SK-N-SH (cell line): ENCODE measurements around the gene TIMELESS. TPM values are rescaled to one million over a fixed set of nuclear protein-coding genes. Genes with fewer than 3 reads are reported as not detected.

Source experiments
- CTCF ChIA-PET: fragments of 300-600, 350-600 bp; formaldehyde crosslinking; extraction: SDS; loops from one replicate; lab custom pipeline; 2021; lab: Yijun Ruan, JAX
- POLR2A ChIA-PET: fragments of 350-600 bp; sonication (Branson Sonifier 250); formaldehyde crosslinking; extraction: SDS; loops from one replicate; lab custom pipeline; 2020; ENCODE audit warnings: antibody characterized with exemption, inconsistent platforms; lab: Yijun Ruan, JAX
- DNase-seq: peaks from one replicate; pipeline ENCODE4 v3.0.0; 2012
- H2AFZ ChIP-seq: fragments of 200-600 bp; sonication (generic); 2 replicates; pipeline ENCODE4 v1.8.1; 2016; ENCODE audit warnings: antibody characterized with exemption, mild to moderate bottlenecking, low read depth
- H3F3A ChIP-seq: fragments of 200-600 bp; sonication (generic); replicated peaks from 2 replicates; pipeline ENCODE3; 2016; ENCODE audit warnings: antibody characterized with exemption, mild to moderate bottlenecking; ENCODE audit not compliant: insufficient read depth
- H3K27ac ChIP-seq, 2 experiments: fragments of 200-500 bp in 1 of 2; fragments of 200-600 bp in 1 of 2; sonication (Bioruptor generic) in 1 of 2; sonication (generic), shearing (Covaris generic) in 1 of 2; 2 replicates each; pipeline versions ENCODE4 v1.5.1 to v1.6.1; 2014 to 2016; ENCODE audit warnings: low read depth in 2 of 2, inconsistent platforms in 1 of 2, low read length in 1 of 2, mild to moderate bottlenecking in 1 of 2, mixed read lengths in 1 of 2
- H3K27me3 ChIP-seq: fragments of 200-600 bp; sonication (generic), shearing (Covaris generic); 2 replicates; pipeline ENCODE4 v1.6.1; 2016; ENCODE audit warnings: mixed run types; ENCODE audit not compliant: insufficient read depth
- H3K36me3 ChIP-seq, 2 experiments: fragments of 200-500 bp in 1 of 2; fragments of 200-600 bp in 1 of 2; sonication (Bioruptor generic) in 1 of 2; sonication (generic) in 1 of 2; replicated peaks in 1 of 2; 2 replicates each; pipeline versions ENCODE3 to v1.5.1; 2014 to 2016; ENCODE audit warnings: low read length in 1 of 2, mild to moderate bottlenecking in 1 of 2; ENCODE audit not compliant: insufficient read depth in 2 of 2, control insufficient read depth in 1 of 2
- H3K4me1 ChIP-seq, 2 experiments: fragments of 200-500 bp in 1 of 2; fragments of 200-600 bp in 1 of 2; sonication (Bioruptor generic) in 1 of 2; sonication (generic), shearing (Covaris generic) in 1 of 2; 2 replicates each; pipeline versions ENCODE4 v1.5.1 to v1.6.1; 2014 to 2016; ENCODE audit warnings: low read depth in 1 of 2, low read length in 1 of 2, mixed run types in 1 of 2; ENCODE audit not compliant: insufficient read depth in 2 of 2, control insufficient read depth in 1 of 2
- H3K4me2 ChIP-seq: fragments of 200-600 bp; sonication (generic), shearing (Covaris generic); 2 replicates; pipeline ENCODE4 v1.6.1; 2017; ENCODE audit warnings: mixed run types
- H3K4me3 ChIP-seq, 2 experiments: fragments of 200-500 bp in 1 of 2; fragments of 200-600 bp in 1 of 2; sonication (Bioruptor generic) in 1 of 2; sonication (generic), shearing (Covaris generic) in 1 of 2; 2 replicates each; pipeline versions ENCODE4 v1.5.1 to v1.8.1; 2014 to 2016; ENCODE audit warnings: low read depth in 2 of 2, inconsistent platforms in 1 of 2, low read length in 1 of 2, mild to moderate bottlenecking in 1 of 2, mixed read lengths in 1 of 2, moderate library complexity in 1 of 2
- H3K79me2 ChIP-seq: fragments of 200-600 bp; sonication (generic); 2 replicates; pipeline ENCODE4 v1.8.1; 2017; ENCODE audit warnings: mild to moderate bottlenecking; ENCODE audit not compliant: insufficient read depth
- H3K9ac ChIP-seq: fragments of 200-600 bp; sonication (generic); 2 replicates; pipeline ENCODE4 v1.6.1; 2017; ENCODE audit warnings: mixed run types
- H3K9me2 ChIP-seq: fragments of 200-600 bp; sonication (generic); 2 replicates; pipeline ENCODE4 v1.6.1; 2017; ENCODE audit warnings: mixed run types
- H3K9me3 ChIP-seq: fragments of 200-600 bp; sonication (generic); 2 replicates; pipeline ENCODE4 v1.6.1; 2017; ENCODE audit warnings: mixed run types, mild to moderate bottlenecking, moderate library complexity
- H4K20me1 ChIP-seq: fragments of 200-600 bp; sonication (generic); 2 replicates; pipeline ENCODE4 v1.6.1; 2017; ENCODE audit warnings: mild to moderate bottlenecking, mixed run types; ENCODE audit not compliant: insufficient read depth
- CTCF ChIP-seq: fragments of 200-600 bp; sonication (generic); IDR thresholded peaks from 2 replicates; pipeline ENCODE4 v1.6.1; 2017; ENCODE audit warnings: antibody characterized with exemption, mild to moderate bottlenecking, moderate library complexity
- EP300 ChIP-seq, 2 experiments: IDR thresholded peaks; 2 replicates each; pipeline versions ENCODE4 v1.4.0 to v1.6.1; 2012; ENCODE audit warnings: borderline replicate concordance in 1 of 2, low read depth in 1 of 2, low read length in 1 of 2
- FOXJ3 ChIP-seq: sonication (generic); formaldehyde crosslinking; IDR thresholded peaks from 2 replicates; pipeline ENCODE4 v1.5.1; 2020; ENCODE audit warnings: mild to moderate bottlenecking, missing genetic modification reagents
- FOXM1 ChIP-seq: IDR thresholded peaks from 2 replicates; pipeline ENCODE4 v1.4.0; 2012; ENCODE audit warnings: low read depth, mild to moderate bottlenecking
- GATA2 ChIP-seq: sonication (generic); formaldehyde crosslinking; IDR thresholded peaks from 2 replicates; pipeline ENCODE4 v1.5.0; 2020; ENCODE audit warnings: mild to moderate bottlenecking, missing genetic modification reagents
- JUND ChIP-seq: IDR thresholded peaks from 2 replicates; pipeline ENCODE4 v1.4.0; 2012
- MEF2A ChIP-seq: IDR thresholded peaks from 2 replicates; pipeline ENCODE4 v1.4.0; 2012; ENCODE audit warnings: low read depth, borderline replicate concordance
- NRF1 ChIP-seq: IDR thresholded peaks from 2 replicates; pipeline ENCODE4 v1.6.1; 2012; ENCODE audit warnings: low read depth, mild to moderate bottlenecking, low read length
- POLR2AphosphoS5 ChIP-seq: IDR thresholded peaks from 2 replicates; pipeline ENCODE4 v1.6.1; 2012; ENCODE audit warnings: low read depth, low read length
- RXRA ChIP-seq: IDR thresholded peaks from 2 replicates; pipeline ENCODE4 v1.4.0; 2012; ENCODE audit warnings: low read depth, mild to moderate bottlenecking, borderline replicate concordance
- TAF1 ChIP-seq: IDR thresholded peaks from 2 replicates; pipeline ENCODE4 v1.6.1; 2012; ENCODE audit warnings: low read depth, mild to moderate bottlenecking, low read length, moderate library complexity, borderline replicate concordance
- TCF12 ChIP-seq: IDR thresholded peaks from 2 replicates; pipeline ENCODE4 v1.4.0; 2012
- USF2 ChIP-seq: fragments of 150-350 bp; IDR thresholded peaks from 2 replicates; pipeline ENCODE4 v1.6.1; 2017; ENCODE audit warnings: antibody characterized with exemption, low read length, low read depth, borderline replicate concordance
- WGBS: methylation state at CpG from one replicate; pipeline ENCODE4 v1.1.6; 2017; ENCODE audit warnings: low lambda C conversion rate; 5-methylcytosine and 5-hydroxymethylcytosine counted together
- polyA plus RNA-seq, 3 experiments: library from polyadenylated mRNA; depleted of rRNA; stranded (reverse); fragments of >200 nt; gene quantifications; 2 replicates each; pipeline ENCODE4 v1.2.3, GENCODE V29; 2012
- TF ChIP-seq, protein P1 (sequence below): fragments of 150-350 bp; IDR thresholded peaks from 2 replicates; pipeline ENCODE4 v1.6.1; 2016; ENCODE audit warnings: mild to moderate bottlenecking, low read depth, low read length
- TF ChIP-seq, protein P2 (sequence below): IDR thresholded peaks from 2 replicates; pipeline ENCODE4 v1.4.0; 2012; ENCODE audit warnings: low read depth, borderline replicate concordance

TIMELESS gene
- polyA plus RNA-seq, 1 of the 3 experiments (the other 2 are of a cell fraction), result 5.4 TPM

DNA sequence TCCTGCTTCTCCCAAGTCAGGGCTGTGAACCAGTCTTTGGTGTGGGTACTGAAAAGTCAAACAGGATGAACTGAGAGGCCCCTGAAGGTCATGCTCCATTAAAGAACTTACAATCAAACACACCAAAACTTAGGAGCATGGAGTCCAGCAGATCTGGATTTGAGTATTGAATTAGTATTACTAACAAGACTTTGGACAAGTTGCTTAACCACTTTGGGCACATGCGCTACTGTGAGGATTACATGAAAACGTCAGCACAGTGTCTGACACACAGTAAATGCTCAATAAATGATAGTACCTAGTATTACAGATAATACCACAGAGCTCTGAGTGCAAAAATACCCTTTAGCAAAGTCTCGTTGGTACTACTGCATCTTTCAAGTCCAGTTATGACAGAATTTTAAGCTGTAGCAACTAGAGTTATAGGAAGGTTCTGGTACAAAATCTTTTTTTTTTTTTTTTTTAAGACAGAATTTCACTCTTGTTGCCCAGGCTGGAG is 23.2 kb downstream of the TIMELESS start:
- no peaks in the 10 kb centered on the region for H3K9me3 ChIP-seq
- 62% methylated on average over 3 of the region's 3 CpGs for WGBS
- H3K27me3 ChIP-seq, result no peaks in the 10 kb centered on the region
- no peak overlapping the region for H2AFZ ChIP-seq
- DNase-seq, result no peak
- H4K20me1 ChIP-seq, result no peaks in the 10 kb centered on the region
- no peak overlapping the region for H3K9ac ChIP-seq
- no peak overlapping the region for H3K4me2 ChIP-seq
- no peaks in the 10 kb centered on the region for H3K79me2 ChIP-seq
- H3F3A ChIP-seq, result no peaks in the 10 kb centered on the region
- H3K4me3 ChIP-seq, result no peak overlapping the region
- no peaks in the 10 kb centered on the region for H3K4me1 ChIP-seq
- H3K9me2 ChIP-seq, result no peaks in the 10 kb centered on the region
- H3K36me3 ChIP-seq, result peaks cover 5 to 51% of the 10 kb centered on the region in 2 experiments
- TF ChIP-seq FOXJ3 (CRISPR knock-in tag) (no peak), NRF1 (no peak), MEF2A (no peak), TAF1 (no peak), POLR2AphosphoS5 (no peak), GATA2 (no peak), RXRA (no peak), EP300 (IDR thresholded peaks at IDR 0.05; ENCODE audit: borderline replicate concordance in 1 of 2, low read depth in 1 of 2, low read length in 1 of 2) (no peak)
- TF ChIP-seq, protein P1, sequence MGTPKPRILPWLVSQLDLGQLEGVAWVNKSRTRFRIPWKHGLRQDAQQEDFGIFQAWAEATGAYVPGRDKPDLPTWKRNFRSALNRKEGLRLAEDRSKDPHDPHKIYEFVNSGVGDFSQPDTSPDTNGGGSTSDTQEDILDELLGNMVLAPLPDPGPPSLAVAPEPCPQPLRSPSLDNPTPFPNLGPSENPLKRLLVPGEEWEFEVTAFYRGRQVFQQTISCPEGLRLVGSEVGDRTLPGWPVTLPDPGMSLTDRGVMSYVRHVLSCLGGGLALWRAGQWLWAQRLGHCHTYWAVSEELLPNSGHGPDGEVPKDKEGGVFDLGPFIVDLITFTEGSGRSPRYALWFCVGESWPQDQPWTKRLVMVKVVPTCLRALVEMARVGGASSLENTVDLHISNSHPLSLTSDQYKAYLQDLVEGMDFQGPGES, result no peak
- POLR2A ChIA-PET, result interaction anchor here (0.6 kb wide), 1 partner anchor 8 kb away, joined by 3 read pairs; no protein-coding TSS in a partner anchor
- H3K27ac ChIP-seq, result no peak overlapping the region
- CTCF ChIA-PET, result no interaction called here

GRCh38 chr12:56425193-56425592 is 24.0 kb downstream of the TIMELESS start:
- H4K20me1 ChIP-seq, result no peaks in the 10 kb centered on the region
- no peaks in the 10 kb centered on the region for H3F3A ChIP-seq
- peaks cover under 1 to 53% of the 10 kb centered on the region in 2 experiments for H3K36me3 ChIP-seq
- 96% methylated on average over 1 of the region's 1 CpG for WGBS
- H3K79me2 ChIP-seq, result no peaks in the 10 kb centered on the region
- ChIA-PET POLR2A (no interaction called here), CTCF (interaction anchor here (0.6 to 1.0 kb wide), 2 partner anchors 9 to 1317 kb away, joined by 3 read pairs; no protein-coding TSS in a partner anchor)
- no peaks in the 10 kb centered on the region for H3K9me2 ChIP-seq
- H3K27me3 ChIP-seq, result no peaks in the 10 kb centered on the region
- H3K4me1 ChIP-seq, result no peaks in the 10 kb centered on the region
- no peak overlapping the region for H2AFZ ChIP-seq
- no peak overlapping the region for H3K27ac ChIP-seq
- no peaks in the 10 kb centered on the region for H3K9me3 ChIP-seq
- H3K4me3 ChIP-seq, result no peak overlapping the region
- TF ChIP-seq CTCF, result no peak
- TF ChIP-seq JUND, result no peak
- TF ChIP-seq USF2, result no peak
- no peak for TF ChIP-seq TCF12
- TF ChIP-seq GATA2, result no peak
- no peak for TF ChIP-seq FOXM1
- TF ChIP-seq, protein P2, sequence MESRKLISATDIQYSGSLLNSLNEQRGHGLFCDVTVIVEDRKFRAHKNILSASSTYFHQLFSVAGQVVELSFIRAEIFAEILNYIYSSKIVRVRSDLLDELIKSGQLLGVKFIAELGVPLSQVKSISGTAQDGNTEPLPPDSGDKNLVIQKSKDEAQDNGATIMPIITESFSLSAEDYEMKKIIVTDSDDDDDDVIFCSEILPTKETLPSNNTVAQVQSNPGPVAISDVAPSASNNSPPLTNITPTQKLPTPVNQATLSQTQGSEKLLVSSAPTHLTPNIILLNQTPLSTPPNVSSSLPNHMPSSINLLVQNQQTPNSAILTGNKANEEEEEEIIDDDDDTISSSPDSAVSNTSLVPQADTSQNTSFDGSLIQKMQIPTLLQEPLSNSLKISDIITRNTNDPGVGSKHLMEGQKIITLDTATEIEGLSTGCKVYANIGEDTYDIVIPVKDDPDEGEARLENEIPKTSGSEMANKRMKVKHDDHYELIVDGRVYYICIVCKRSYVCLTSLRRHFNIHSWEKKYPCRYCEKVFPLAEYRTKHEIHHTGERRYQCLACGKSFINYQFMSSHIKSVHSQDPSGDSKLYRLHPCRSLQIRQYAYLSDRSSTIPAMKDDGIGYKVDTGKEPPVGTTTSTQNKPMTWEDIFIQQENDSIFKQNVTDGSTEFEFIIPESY, result no peak
- H3K4me2 ChIP-seq, result no peak overlapping the region
- no peak overlapping the region for H3K9ac ChIP-seq
- DNase-seq, result no peak
